GM10248 (cell line): ENCODE results near the gene SH3RF3.

Experiments used
- CTCF ChIA-PET: fragments of 300-600 bp; sonication (Branson Sonifier 250); formaldehyde crosslinking; extraction: SDS; loops from one replicate; lab custom pipeline; 2021; ENCODE audit warnings: antibody characterized with exemption; lab: Yijun Ruan, JAX
- POLR2A ChIA-PET: fragments of 350-650 bp; sonication (Branson Sonifier 250); formaldehyde crosslinking; extraction: SDS; loops from one replicate; lab custom pipeline; 2020; ENCODE audit warnings: antibody characterized with exemption; lab: Yijun Ruan, JAX
- DNase-seq: peaks from one replicate; pipeline ENCODE4 v3.0.0; 2012; ENCODE audit errors: extremely low spot score
- CTCF ChIP-seq: IDR thresholded peaks from 2 replicates; pipeline ENCODE4 v1.5.1; 2012; ENCODE audit warnings: mild to moderate bottlenecking, low read depth; ENCODE audit errors: extremely low read depth, missing control alignments, control extremely low read depth

SH3RF3 gene

GRCh38 chr2:109547280-109547679, 418.3 kb downstream of the SH3RF3 start:
- ChIA-PET POLR2A (no interaction called here), CTCF (interaction anchor here (0.8 to 6.5 kb wide), 28 partner anchors 9 to 187 kb away, joined by 3 to 82 read pairs (median 9); no protein-coding TSS in a partner anchor)
- no peak for DNase-seq
- TF ChIP-seq CTCF = no peak

- ChIA-PET POLR2A (no interaction called here), CTCF (interaction anchor here (0.6 to 6.5 kb wide), 5 partner anchors 39 to 185 kb away, joined by 3 to 82 read pairs (median 4); no protein-coding TSS in a partner anchor)
- no peak for DNase-seq
- TF ChIP-seq CTCF = no peak
These were observed 420.1 kb downstream of the SH3RF3 start for GRCh38 chr2:109549016-109549590.
